Activated T-helper 2 cell treated with anti-CD3 and anti-CD28 coated beads, Interferon-gamma antibody, Interleukin-2, Interleukin-4, amounts not matched to agents 10 μg/mL and 5 μg/mL and 100 μg/mL, durations not matched to agents 14 hours and 24 hours and 36 hours (primary cell): ENCODE data around the gene WRAP73. TPM values are rescaled to one million over a fixed set of nuclear protein-coding genes. Genes with fewer than 3 reads are reported as not detected.

ENCODE experiments used
- DNase-seq: peaks from one replicate; pipeline ENCODE4 v3.0.0; 2021; ENCODE audit warnings: low spot score
- H3K27ac Mint-ChIP-seq: one replicate; pipeline ENCODE4 v1.8.0; 2021; ENCODE audit warnings: mixed read lengths
- H3K27me3 Mint-ChIP-seq: one replicate; pipeline ENCODE4 v1.8.0; 2021; ENCODE audit warnings: low read depth, mixed read lengths
- H3K36me3 Mint-ChIP-seq: one replicate; pipeline ENCODE4 v1.8.0; 2021; ENCODE audit warnings: low read depth, mixed read lengths
- H3K4me1 Mint-ChIP-seq: one replicate; pipeline ENCODE4 v1.8.0; 2021; ENCODE audit warnings: low read depth, mixed read lengths
- H3K4me3 Mint-ChIP-seq: one replicate; pipeline ENCODE4 v1.8.0; 2021; ENCODE audit warnings: low read depth, mild to moderate bottlenecking, moderate library complexity, mixed read lengths
- H3K9me3 Mint-ChIP-seq: one replicate; pipeline ENCODE4 v1.8.0; 2021; ENCODE audit warnings: mixed read lengths
- intact Hi-C: fragments of 100-400 bp; cut with micrococcal nuclease; formaldehyde crosslinking; loops from one replicate; pipeline ENCODE4 v1.15.1; 2023
- total RNA-seq: library from RNA; stranded (reverse); gene quantifications from 2 replicates; pipeline ENCODE4 v1.2.3, GENCODE V29; 2022

WRAP73 gene
- total RNA-seq, 1 donor from 2014 or later = 38.7 TPM

DNA sequence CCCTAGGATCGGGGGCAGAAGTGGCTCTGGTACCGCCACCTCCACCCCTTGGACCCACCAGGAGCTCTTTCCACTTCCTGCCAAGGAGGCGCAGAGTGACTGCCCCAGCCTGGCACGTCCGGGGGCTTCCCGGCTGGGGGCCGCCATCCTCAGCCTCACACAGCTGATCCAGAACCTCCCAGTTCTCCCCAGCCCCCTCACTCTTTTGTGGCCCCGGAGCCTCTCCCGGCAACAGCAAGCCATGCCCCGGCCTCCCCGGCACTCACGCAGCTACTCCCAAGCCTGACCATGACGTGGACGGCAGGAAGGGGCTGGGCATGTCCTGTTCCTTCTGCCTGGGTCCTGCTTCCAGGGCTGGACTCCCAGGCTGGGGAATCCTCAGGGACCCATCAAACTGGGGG lies 19.5 kb upstream of the WRAP73 start:
- Mint-ChIP-seq H3K4me1 (no peaks in the 10 kb centered on the region), H3K4me3 (no peak overlapping the region), H3K9me3 (no peaks in the 10 kb centered on the region), H3K36me3 (no peaks in the 10 kb centered on the region), H3K27me3 (peaks cover 3% of the 10 kb centered on the region), H3K27ac (no peak overlapping the region)
- no peak for DNase-seq
- intact Hi-C loops = no loop called here

DNA sequence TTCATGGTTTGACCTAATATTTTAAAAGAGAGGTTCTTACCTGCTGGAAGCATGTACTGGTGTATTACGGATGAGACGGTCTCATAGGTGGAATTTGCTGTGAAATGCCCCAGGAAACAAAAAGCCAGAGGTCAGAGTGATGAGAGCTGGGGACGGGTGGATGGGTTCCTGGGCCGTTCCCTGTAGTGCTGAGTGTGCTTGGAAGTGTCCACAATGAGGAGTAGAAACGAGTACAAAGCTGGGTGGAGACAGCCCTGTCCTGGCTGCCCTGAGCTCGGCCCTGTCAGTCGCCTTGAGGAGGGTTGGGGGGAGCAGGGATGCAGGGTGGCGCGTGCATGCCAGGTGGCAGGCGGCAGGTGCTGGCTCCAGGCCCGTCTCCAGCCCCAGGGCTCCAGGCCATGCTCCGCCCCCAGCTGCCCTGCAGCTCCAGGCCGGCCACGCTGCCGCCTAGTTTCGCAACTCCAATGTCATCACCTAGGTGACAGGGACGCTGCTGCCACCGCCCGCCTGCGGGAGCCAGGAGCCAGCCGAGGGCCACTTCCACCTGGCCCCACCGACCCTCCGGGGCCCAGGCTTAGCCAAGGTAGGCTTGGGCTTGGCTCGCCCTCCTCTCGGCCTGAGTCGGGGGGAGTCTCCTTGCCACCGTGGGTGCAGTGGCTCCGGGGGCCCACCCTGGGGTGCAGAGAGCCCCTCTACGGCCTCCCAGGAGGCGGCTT lies 18.8 kb upstream of the WRAP73 start:
- no peaks in the 10 kb centered on the region for H3K4me1 Mint-ChIP-seq
- no peak overlapping the region for H3K4me3 Mint-ChIP-seq
- no peaks in the 10 kb centered on the region for H3K36me3 Mint-ChIP-seq
- no peak overlapping the region for H3K27ac Mint-ChIP-seq
- intact Hi-C loops = no loop called here
- no peak for DNase-seq
- H3K9me3 Mint-ChIP-seq = no peaks in the 10 kb centered on the region
- H3K27me3 Mint-ChIP-seq = peaks cover 3% of the 10 kb centered on the region

DNA sequence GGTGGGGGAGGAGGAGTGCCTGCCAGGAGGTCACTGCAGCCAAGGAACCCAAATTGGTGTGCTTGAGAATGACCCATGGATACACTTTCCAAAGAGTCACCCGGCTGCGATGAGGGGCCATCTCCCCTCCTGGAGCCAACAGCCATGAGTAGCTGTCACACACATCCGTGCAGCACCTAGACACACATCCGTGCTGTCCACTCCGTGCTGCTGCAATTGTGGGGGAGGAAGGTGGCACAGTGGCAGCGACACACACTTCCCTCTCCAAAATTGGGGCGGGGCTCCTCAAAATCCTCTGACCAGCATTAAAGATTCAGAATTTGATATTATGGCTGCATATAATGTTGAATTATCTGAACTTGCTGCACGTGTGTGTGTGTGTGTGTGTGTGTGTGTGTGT lies 18.2 kb upstream of the WRAP73 start:
- Mint-ChIP-seq H3K9me3 (no peaks in the 10 kb centered on the region), H3K27ac (no peak overlapping the region), H3K4me1 (no peaks in the 10 kb centered on the region)

DNA sequence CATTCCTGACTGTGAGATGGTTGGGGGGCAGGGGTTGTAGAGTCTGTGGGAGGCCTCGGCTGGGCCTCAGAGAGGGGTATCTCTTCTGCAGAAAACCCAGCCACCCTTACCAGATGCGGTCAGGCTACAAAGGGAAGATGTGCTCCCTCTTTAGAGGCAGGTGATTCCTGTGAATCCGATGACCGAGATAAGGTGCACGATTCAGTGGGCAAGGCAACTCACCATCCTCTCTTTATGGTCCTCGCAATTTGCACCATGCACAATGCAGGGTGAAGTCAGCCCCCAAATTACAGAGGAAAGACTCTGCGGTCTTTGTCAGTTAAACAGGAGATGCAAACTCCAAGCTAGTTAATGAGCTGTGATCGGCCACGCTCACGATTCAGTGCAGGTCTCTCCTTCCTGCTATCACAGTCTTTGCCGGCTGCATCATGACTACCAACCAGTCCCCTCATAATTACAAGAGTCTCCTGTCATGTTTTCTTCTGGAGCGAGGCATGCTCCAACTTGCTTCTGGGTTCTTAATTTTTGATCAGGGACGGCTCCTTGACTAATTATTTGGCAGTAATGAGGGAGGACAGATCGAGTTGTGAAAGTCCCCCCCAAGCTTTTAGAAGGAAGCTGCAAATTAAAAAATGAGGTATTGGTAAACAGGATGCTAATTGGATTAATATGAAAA lies 14.9 kb upstream of the WRAP73 start:
- H3K27ac Mint-ChIP-seq = no peak overlapping the region
- H3K4me1 Mint-ChIP-seq = no peaks in the 10 kb centered on the region
- H3K27me3 Mint-ChIP-seq = peaks cover 5% of the 10 kb centered on the region
- no peak overlapping the region for H3K4me3 Mint-ChIP-seq
- DNase-seq = no peak
- H3K36me3 Mint-ChIP-seq = no peaks in the 10 kb centered on the region
- no peaks in the 10 kb centered on the region for H3K9me3 Mint-ChIP-seq
- intact Hi-C loops = no loop called here

More for the DNA sequence above, 18.2 kb upstream of the WRAP73 start:
- Mint-ChIP-seq H3K4me3 (no peak overlapping the region), H3K27me3 (peaks cover 3% of the 10 kb centered on the region), H3K36me3 (no peaks in the 10 kb centered on the region)
- intact Hi-C loops = no loop called here
- no peak for DNase-seq

DNA sequence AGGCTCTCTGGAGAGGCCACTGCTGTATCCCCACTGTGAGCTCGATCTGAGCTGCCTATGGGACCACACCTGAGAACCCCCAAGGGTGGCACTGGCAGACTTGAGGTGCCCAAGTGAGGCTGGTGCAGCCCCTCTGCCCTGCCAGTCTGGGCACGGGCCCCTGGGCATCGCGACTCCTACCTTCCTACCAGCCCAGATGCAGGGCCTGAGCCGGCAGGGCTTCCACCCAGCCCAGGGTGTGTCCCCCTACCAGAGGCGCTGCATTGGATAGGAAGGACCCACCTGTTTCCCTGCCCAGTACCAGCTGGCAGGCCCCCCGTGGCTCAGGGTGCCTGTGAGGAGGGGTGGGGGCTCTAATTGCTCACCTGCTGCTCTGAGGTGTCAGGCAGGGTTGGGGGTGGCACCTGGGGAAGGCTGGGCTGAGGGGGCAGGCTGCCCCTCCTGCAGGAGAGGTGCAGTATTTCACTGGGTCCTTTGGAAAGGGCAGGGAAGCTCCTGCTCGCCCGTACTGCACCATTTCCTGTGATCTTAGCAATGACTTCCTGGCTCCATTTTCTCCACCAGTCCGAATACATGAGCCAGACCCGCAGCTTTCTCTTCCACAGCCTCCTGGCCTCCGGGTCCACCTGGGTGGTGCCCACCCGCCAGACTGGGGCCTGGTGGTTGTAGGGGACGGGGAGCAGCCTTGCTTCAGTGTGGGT lies 14.2 kb upstream of the WRAP73 start:
- H3K9me3 Mint-ChIP-seq = no peaks in the 10 kb centered on the region
- no peak overlapping the region for H3K4me3 Mint-ChIP-seq
- no peak for DNase-seq
- intact Hi-C loops = no loop called here
- H3K36me3 Mint-ChIP-seq = no peaks in the 10 kb centered on the region
- peaks cover 4% of the 10 kb centered on the region for H3K27me3 Mint-ChIP-seq
- no peaks in the 10 kb centered on the region for H3K4me1 Mint-ChIP-seq
- no peak overlapping the region for H3K27ac Mint-ChIP-seq

DNA sequence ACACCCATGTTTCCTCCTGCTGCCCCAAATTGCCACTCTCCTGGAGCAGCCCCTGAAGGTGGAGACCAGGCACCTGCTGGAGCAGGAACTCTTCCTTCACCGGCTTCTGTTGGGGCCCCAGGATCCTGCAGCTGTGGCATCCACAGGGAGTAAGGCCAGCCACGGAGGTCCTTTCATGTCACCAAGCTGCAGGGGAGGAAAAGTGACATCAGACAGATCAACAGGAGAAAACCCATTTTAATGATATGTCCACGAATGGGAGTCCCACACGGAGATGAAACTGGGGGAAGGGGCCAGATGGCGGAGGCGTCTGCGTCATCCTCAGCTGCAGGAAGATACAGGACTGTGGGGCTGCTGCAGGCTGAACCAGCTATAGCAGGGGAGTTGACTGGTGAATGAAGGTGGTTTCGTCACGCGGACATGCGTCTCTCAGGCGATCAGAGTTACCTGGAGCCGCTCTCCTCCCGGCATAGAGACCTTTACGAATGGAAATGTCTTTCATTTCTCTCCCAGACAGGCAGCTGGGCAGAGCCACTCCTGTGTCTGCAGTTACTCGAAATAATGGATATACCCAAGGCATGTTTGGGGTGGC lies 12.3 kb upstream of the WRAP73 start:
- H3K36me3 Mint-ChIP-seq = no peaks in the 10 kb centered on the region
- no peak for DNase-seq
- peaks cover 8% of the 10 kb centered on the region for H3K27me3 Mint-ChIP-seq
- no peaks in the 10 kb centered on the region for H3K9me3 Mint-ChIP-seq
- intact Hi-C loops = no loop called here
- no peaks in the 10 kb centered on the region for H3K4me1 Mint-ChIP-seq
- no peak overlapping the region for H3K4me3 Mint-ChIP-seq
- no peak overlapping the region for H3K27ac Mint-ChIP-seq

DNA sequence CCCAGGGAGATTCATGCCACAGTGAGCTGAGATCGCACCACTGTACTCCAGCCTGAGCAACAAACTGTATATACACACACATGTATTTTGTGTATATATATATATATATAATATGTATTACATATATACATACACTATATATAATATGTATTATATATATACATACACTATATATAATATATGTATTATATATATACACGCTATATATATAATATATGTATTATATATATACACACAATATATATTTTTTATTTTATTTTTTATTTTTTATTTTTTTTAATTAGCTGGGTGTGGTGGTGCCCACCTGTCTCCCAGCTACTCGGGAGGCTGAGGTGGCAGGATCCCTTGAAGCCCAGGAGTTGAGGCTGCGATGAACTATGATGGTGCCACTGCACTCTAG lies 11.7 kb upstream of the WRAP73 start:
- Mint-ChIP-seq H3K27ac (no peak overlapping the region), H3K36me3 (no peaks in the 10 kb centered on the region), H3K27me3 (peaks cover 8% of the 10 kb centered on the region), H3K4me1 (no peaks in the 10 kb centered on the region), H3K4me3 (no peak overlapping the region), H3K9me3 (no peaks in the 10 kb centered on the region)
- intact Hi-C loops = no loop called here
- DNase-seq = no peak

DNA sequence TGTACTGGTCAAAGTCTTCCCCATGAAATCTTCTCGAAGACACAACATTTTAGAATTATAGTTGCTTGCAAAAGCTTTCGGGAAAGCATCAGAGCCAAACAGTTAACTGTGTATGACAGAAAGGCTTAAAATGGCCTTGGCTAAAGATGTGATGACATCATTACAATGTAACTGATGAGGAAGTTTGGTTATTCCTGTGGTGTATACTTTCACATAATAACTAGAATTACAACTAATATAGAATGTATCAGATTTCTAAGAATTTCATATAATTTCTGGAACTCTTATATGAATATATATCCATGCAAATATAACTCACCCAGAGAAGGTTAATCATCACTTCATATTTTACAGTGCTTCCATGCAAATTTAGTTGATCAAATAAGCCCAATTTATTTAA lies 10.8 kb upstream of the WRAP73 start:
- H3K9me3 Mint-ChIP-seq = no peaks in the 10 kb centered on the region
- H3K27me3 Mint-ChIP-seq = peaks cover 12% of the 10 kb centered on the region
- intact Hi-C loops = no loop called here
- H3K4me3 Mint-ChIP-seq = no peak overlapping the region
- no peaks in the 10 kb centered on the region for H3K36me3 Mint-ChIP-seq
- DNase-seq = no peak
- no peak overlapping the region for H3K27ac Mint-ChIP-seq
- no peaks in the 10 kb centered on the region for H3K4me1 Mint-ChIP-seq

DNA sequence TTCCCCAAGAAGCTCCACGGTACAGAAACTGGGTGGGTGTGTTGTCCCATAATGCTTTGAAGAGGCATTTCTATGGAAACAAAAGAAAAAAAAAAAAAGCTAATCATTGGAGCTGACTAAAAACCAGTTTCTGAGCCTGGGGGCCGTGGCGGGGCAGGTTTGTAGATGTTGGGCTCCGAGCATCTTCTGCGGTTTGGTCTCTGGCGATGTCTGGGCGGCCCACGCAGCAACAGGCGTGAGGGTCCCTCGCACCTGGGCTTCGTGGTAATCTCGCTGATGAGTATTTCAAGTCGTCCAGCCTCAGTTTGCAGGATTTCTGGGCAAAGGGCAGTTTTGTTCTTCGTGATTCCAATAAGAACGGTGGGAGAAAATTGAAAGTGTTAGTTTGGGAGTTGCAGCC lies 9.2 kb upstream of the WRAP73 start:
- peaks cover 25% of the 10 kb centered on the region for H3K27me3 Mint-ChIP-seq
- H3K9me3 Mint-ChIP-seq = no peaks in the 10 kb centered on the region
- H3K27ac Mint-ChIP-seq = no peak overlapping the region
- no peak overlapping the region for H3K4me3 Mint-ChIP-seq
- intact Hi-C loops = loop anchor here (10.0 kb wide), 1 partner anchor 136 kb away; the partner anchor contains the start of gene LRRC47
- H3K4me1 Mint-ChIP-seq = no peaks in the 10 kb centered on the region
- no peaks in the 10 kb centered on the region for H3K36me3 Mint-ChIP-seq
- no peak for DNase-seq

DNA sequence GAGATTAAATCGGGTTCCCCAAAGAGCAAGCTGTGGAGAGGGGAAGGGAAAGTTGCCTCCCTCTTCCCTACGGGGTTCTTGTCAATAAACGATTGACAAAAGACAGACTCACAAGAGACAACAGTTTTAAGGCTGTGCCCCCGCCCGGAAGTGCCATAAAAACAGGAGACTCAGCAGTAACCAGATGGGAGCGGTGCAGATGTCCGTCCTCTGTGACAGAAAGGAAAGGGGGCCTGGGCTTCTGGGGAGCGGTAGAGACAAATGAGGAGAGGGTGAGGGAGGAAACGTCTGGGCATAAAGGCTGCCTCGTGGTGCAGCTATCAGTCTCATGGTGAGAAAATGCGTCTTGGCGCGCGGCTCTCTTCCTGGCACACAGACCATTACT lies 8.3 kb upstream of the WRAP73 start:
- Mint-ChIP-seq H3K4me1 (no peaks in the 10 kb centered on the region), H3K27me3 (peaks cover 33% of the 10 kb centered on the region), H3K36me3 (no peaks in the 10 kb centered on the region), H3K4me3 (no peak overlapping the region), H3K9me3 (no peaks in the 10 kb centered on the region), H3K27ac (no peak overlapping the region)
- no peak for DNase-seq
- intact Hi-C loops = loop anchor here (10.0 kb wide), 1 partner anchor 137 kb away; the partner anchor contains the start of gene LRRC47

DNA sequence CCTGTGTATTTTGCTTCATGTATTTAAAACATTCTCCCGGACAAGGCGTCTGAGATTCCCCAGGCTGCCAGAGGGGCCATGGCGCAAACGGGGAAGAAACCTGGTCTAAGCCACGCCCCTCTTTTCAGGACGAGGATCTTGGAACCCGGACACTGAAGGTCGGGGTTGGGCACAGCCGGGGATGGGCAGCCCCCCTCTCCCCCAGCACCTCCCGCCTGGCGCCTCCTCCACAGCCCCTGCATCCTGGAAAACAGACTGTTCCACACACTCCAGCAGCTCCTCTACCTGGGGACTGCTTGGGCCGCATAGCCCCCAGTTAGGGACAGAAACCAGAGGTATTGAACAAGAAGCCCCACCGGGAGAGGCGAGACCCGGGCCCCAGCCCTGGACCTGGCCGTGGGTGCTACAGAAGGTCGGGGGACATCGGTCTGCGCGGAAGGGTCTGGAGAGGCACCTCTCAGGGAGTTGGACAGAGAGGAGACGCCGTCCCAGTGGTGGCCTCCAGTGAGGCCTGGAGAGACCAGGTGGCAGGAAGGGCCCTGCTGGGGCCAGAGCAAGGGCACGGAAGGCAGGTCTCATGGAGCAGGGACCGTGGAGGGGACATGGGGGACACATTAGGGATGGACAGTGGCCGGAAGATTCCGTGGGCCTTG lies 7.8 kb upstream of the WRAP73 start:
- intact Hi-C loops = loop anchor here (10.0 kb wide), 1 partner anchor 137 kb away; the partner anchor contains the start of gene LRRC47
- no peaks in the 10 kb centered on the region for H3K4me1 Mint-ChIP-seq
- no peak overlapping the region for H3K27ac Mint-ChIP-seq
- H3K36me3 Mint-ChIP-seq = no peaks in the 10 kb centered on the region
- DNase-seq = no peak
- H3K9me3 Mint-ChIP-seq = no peaks in the 10 kb centered on the region
- H3K27me3 Mint-ChIP-seq = peaks cover 36% of the 10 kb centered on the region
- H3K4me3 Mint-ChIP-seq = no peak overlapping the region

DNA sequence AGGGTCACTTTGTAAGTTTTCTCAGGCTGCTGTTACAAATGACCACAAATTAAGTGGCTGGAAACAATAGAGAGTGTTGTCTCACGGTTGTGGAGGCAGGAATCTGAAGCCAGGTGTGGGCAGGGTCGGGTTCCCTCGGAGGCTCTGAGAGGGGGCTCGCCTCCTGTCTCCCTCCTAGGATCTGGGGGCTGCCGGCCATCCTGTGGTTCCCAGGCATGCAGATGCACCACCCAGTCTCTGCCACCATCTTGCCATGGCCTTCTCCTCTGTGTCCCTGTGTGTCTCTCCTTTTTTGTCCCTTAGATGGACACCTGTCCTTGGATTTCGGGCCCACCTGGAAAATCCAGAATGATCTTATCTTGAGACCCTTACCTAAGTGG lies 7.2 kb upstream of the WRAP73 start:
- Mint-ChIP-seq H3K4me1 (no peaks in the 10 kb centered on the region), H3K4me3 (no peak overlapping the region), H3K27me3 (peaks cover 36% of the 10 kb centered on the region), H3K9me3 (no peaks in the 10 kb centered on the region), H3K27ac (no peak overlapping the region), H3K36me3 (no peaks in the 10 kb centered on the region)
- intact Hi-C loops = loop anchor here (10.0 kb wide), 1 partner anchor 138 kb away; the partner anchor contains the start of gene LRRC47
- DNase-seq = no peak
